Neutrophil (primary cell): ENCODE results near the gene HIPK2.

Experiments used
- H3K27ac ChIP-seq: fragments of 200-600 bp; sonication (generic); 2 replicates; pipeline ENCODE4 v1.5.1; 2016; ENCODE audit warnings: mild to moderate bottlenecking, moderate library complexity
- H3K27me3 ChIP-seq: fragments of 200-600 bp; sonication (generic); 2 replicates; pipeline ENCODE4 v1.6.0; 2016; ENCODE audit warnings: mild to moderate bottlenecking
- H3K36me3 ChIP-seq: fragments of 200-600 bp; sonication (generic); 2 replicates; pipeline ENCODE4 v1.5.1; 2017
- H3K4me1 ChIP-seq, 2 experiments: fragments of 200-600 bp in 1 of 2; sonication (generic) in 1 of 2; 1 replicate in 1 of 2; 2 replicates in 1 of 2; pipeline versions ENCODE4 v1.5.1 to v1.6.1; 2013 to 2016; ENCODE audit warnings: low read depth in 1 of 2, low read length in 1 of 2, mild to moderate bottlenecking in 1 of 2, moderate library complexity in 1 of 2; ENCODE audit not compliant: control insufficient read depth in 1 of 2, insufficient read depth in 1 of 2
- H3K4me3 ChIP-seq, 2 experiments: fragments of 200-600 bp in 1 of 2; sonication (generic) in 1 of 2; 1 replicate in 1 of 2; 2 replicates in 1 of 2; pipeline ENCODE4 v1.5.1; 2013 to 2016; ENCODE audit warnings: low read depth in 1 of 2, low read length in 1 of 2, mild to moderate bottlenecking in 1 of 2, moderate library complexity in 1 of 2
- H3K9me3 ChIP-seq: fragments of 200-600 bp; sonication (generic); 2 replicates; pipeline ENCODE4 v1.5.1; 2016
- TF ChIP-seq, protein P1 (sequence below): fragments of 200-600 bp; sonication (generic); IDR thresholded peaks from 2 replicates; pipeline ENCODE4 v1.5.1; 2016; ENCODE audit warnings: antibody characterized with exemption

HIPK2 gene

DNA sequence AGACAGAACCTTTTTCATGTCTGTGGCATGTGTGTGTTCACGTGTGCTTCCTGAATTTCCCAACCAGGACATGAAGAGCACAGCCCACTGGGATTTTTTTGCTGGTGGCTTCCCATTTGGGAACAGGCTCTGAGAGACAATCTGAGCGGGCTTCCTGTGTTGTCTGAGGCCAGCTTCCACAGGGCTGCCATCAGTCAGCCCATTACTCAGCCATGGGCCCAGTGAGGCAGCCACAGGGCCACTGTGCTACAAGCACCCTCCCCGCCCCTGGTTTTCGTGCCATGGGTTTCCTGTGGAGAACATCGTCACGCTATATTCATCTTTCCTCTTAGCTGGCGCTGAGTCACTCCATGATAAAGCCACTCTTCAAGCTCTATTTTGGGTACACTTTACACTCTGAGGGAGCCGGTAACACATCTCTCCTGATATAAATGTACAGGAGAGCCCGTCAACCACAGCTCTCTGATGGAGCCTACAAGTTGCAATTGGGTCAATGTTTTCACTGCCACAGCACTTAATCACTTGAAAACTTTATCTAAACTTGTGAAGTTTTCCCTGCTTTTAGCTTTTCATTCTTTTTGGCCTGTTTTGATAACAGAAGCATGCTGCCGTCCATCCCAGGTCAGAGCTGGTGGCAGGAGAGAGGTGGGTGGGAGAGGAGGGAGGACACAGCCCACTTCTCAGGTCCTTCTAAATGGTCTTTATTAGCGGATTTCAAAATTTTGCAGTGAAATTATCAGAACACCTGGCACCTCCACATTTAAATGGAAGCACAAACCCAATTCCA lies 96.9 kb downstream of the HIPK2 start:
- H3K9me3 ChIP-seq: no peaks in the 10 kb centered on the region
- TF ChIP-seq, protein P1, sequence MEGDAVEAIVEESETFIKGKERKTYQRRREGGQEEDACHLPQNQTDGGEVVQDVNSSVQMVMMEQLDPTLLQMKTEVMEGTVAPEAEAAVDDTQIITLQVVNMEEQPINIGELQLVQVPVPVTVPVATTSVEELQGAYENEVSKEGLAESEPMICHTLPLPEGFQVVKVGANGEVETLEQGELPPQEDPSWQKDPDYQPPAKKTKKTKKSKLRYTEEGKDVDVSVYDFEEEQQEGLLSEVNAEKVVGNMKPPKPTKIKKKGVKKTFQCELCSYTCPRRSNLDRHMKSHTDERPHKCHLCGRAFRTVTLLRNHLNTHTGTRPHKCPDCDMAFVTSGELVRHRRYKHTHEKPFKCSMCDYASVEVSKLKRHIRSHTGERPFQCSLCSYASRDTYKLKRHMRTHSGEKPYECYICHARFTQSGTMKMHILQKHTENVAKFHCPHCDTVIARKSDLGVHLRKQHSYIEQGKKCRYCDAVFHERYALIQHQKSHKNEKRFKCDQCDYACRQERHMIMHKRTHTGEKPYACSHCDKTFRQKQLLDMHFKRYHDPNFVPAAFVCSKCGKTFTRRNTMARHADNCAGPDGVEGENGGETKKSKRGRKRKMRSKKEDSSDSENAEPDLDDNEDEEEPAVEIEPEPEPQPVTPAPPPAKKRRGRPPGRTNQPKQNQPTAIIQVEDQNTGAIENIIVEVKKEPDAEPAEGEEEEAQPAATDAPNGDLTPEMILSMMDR: no peak
- no peaks in the 10 kb centered on the region for H3K27me3 ChIP-seq
- H3K36me3 ChIP-seq: peaks cover 4% of the 10 kb centered on the region
- H3K27ac ChIP-seq: peak overlapping the region; percentile 72
- no peak overlapping the region for H3K4me3 ChIP-seq
- peaks cover 30 to 31% of the 10 kb centered on the region in 2 experiments for H3K4me1 ChIP-seq

GRCh38 chr7:139679731-139680594 lies 97.8 kb downstream of the HIPK2 start:
- Histone ChIP-seq H3K36me3 (peaks cover 11% of the 10 kb centered on the region), H3K4me1 (peaks cover 30 to 31% of the 10 kb centered on the region in 2 experiments), H3K27ac (peak overlapping the region; percentile 72), H3K27me3 (no peaks in the 10 kb centered on the region), H3K9me3 (no peaks in the 10 kb centered on the region), H3K4me3 (no peak overlapping the region)
- TF ChIP-seq, protein P1: no peak

GRCh38 chr7:139676390-139676789 lies 101.4 kb downstream of the HIPK2 start:
- peaks cover 15% of the 10 kb centered on the region in 2 experiments for H3K4me1 ChIP-seq
- no peak overlapping the region for H3K4me3 ChIP-seq
- no peaks in the 10 kb centered on the region for H3K27me3 ChIP-seq
- peak overlapping the region; percentile 33 for H3K27ac ChIP-seq
- no peaks in the 10 kb centered on the region for H3K9me3 ChIP-seq
- TF ChIP-seq, protein P1: no peak
- H3K36me3 ChIP-seq: peaks cover 24% of the 10 kb centered on the region

DNA sequence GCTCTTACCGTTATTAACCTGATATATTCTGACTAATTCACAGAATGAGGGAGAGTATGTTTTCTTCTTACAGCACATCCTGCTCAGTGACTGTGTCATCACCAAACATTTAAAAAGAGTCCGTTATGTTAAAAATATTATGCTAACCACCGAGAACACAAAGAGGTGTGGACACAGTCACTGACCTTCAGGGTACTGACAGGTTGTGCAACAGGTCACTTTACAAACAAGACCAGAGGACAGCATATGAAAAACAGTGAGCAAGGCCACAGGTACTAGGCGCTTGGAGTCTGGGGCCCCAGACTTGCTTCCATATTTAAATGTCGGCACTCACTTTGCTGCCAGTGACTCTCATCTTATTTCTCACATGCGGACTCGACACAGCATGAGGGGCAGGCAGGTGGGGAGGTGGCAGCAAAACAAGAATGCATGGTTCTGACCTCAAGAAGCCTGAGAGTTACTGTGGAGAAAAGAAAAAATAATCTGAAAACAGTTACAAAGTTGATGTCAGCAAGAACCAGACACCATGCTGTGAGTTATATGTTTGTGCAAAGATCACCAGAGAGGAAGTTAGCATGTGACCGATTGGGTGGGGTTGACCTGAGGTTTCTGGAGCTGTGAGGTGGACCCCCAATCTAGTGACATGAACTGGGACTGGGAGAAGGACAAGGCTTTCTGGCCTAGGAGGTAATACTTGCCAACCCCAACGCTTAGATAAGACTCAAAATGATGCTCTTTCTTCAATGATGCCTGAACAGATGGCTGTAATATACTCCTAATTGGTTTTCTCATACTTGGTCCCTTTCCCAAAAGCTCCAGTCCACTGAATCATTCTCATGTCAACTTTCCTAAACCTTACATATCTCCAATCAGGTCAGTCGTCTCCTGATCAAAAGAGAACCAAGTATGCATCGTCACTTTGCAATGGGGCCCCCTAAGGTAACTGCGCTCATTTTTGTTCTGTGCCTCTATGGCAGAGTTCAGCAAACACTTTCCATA lies 102.4 kb downstream of the HIPK2 start:
- peaks cover 24% of the 10 kb centered on the region for H3K36me3 ChIP-seq
- TF ChIP-seq, protein P1: no peak
- H3K4me3 ChIP-seq: no peak overlapping the region
- no peaks in the 10 kb centered on the region for H3K27me3 ChIP-seq
- peak overlapping the region; percentile 33 for H3K27ac ChIP-seq
- no peaks in the 10 kb centered on the region for H3K9me3 ChIP-seq
- peaks cover 5 to 6% of the 10 kb centered on the region in 2 experiments for H3K4me1 ChIP-seq

DNA sequence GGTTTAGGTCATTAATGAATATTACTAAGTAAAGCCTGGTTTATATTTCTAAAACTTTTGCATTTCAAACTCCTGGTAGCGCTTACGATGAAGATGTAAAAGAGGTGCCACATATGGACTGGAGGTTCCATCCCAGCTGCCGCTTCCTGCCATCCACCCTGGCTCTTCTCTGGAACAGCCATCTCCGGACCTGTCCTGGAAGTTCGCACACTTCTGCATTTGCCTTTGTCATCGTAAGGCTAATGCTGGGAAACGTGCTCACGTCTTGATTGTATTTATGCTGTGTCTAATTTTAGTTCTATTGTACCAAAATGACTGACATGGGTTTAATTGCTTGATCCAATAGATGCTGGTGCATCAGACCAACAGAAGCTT lies 103.1 kb downstream of the HIPK2 start:
- Histone ChIP-seq H3K4me3 (no peak overlapping the region), H3K36me3 (peaks cover 24% of the 10 kb centered on the region), H3K27ac (peak overlapping the region; percentile 33), H3K27me3 (no peaks in the 10 kb centered on the region), H3K4me1 (no peaks in the 10 kb centered on the region), H3K9me3 (no peaks in the 10 kb centered on the region)
- TF ChIP-seq, protein P1: no peak
